Measurements from ENCODE around the gene SPOP. TPM values are rescaled to one million over a fixed set of nuclear protein-coding genes. Genes with fewer than 3 reads are reported as not detected.

The SPOP gene
- total RNA-seq, 4 donors from 2014 or later: 44.3 to 147 (median 99.0) TPM

- no peaks in the 10 kb centered on the region for H3K9me3 ChIP-seq
- DNase-seq: no peak
- intact Hi-C loops (cut with DNase I; ENCODE audit: low total_unique reads): no loop called here
- no peaks in the 10 kb centered on the region for H3K36me3 ChIP-seq
- peak overlapping the region; percentile 66 to 68 for H3K27ac ChIP-seq
- no peaks in the 10 kb centered on the region for H3K27me3 ChIP-seq
- H3K4me1 ChIP-seq: peaks cover 0 to 18% of the 10 kb centered on the region in 2 donors
- H3K4me3 ChIP-seq: no peak overlapping the region
- TF ChIP-seq POLR2A (IDR thresholded peaks at IDR 0.05) (no peak), CTCF (IDR thresholded peaks at IDR 0.05) (no peak)
These were observed 59.8 kb downstream of the SPOP start for GRCh38 chr17:49618028-49618611.

- peaks cover 0 to 19% of the 10 kb centered on the region in 2 donors for H3K4me1 ChIP-seq
- peak; percentile 71 to 80 for DNase-seq
- H3K27me3 ChIP-seq: no peaks in the 10 kb centered on the region
- intact Hi-C loops (cut with DNase I; ENCODE audit: low total_unique reads): no loop called here
- H3K27ac ChIP-seq: peak overlapping the region; percentile 66 to 68
- H3K9me3 ChIP-seq: no peaks in the 10 kb centered on the region
- no peak for TF ChIP-seq CTCF (IDR thresholded peaks at IDR 0.05)
- no peak for TF ChIP-seq POLR2A (IDR thresholded peaks at IDR 0.05)
- no peak overlapping the region for H3K4me3 ChIP-seq
- no peaks in the 10 kb centered on the region for H3K36me3 ChIP-seq
These were observed 61.2 kb downstream of the SPOP start for GRCh38 chr17:49616601-49617131.

GRCh38 chr17:49616086-49616485 is 61.8 kb downstream of the SPOP start:
- Histone ChIP-seq H3K4me1 (peaks cover 0 to 22% of the 10 kb centered on the region in 2 donors), H3K9me3 (no peaks in the 10 kb centered on the region), H3K27me3 (no peaks in the 10 kb centered on the region), H3K36me3 (no peaks in the 10 kb centered on the region), H3K4me3 (no peak overlapping the region), H3K27ac (peak overlapping the region; percentile 66 to 68)
- no peak for DNase-seq
- TF ChIP-seq CTCF (IDR thresholded peaks at IDR 0.05) (peak in 2 of 4 experiments; percentile 19 to 26), POLR2A (IDR thresholded peaks at IDR 0.05) (no peak)
- intact Hi-C loops (cut with DNase I; ENCODE audit: low total_unique reads): no loop called here

- peaks cover 0 to 33% of the 10 kb centered on the region in 2 donors for H3K4me1 ChIP-seq
- H3K9me3 ChIP-seq: no peaks in the 10 kb centered on the region
- H3K27ac ChIP-seq: peak overlapping the region; percentile 67 to 83
- no peak overlapping the region for H3K4me3 ChIP-seq
- no peak for TF ChIP-seq CTCF (IDR thresholded peaks at IDR 0.05)
- TF ChIP-seq POLR2A (IDR thresholded peaks at IDR 0.05): no peak
- intact Hi-C loops (cut with DNase I; ENCODE audit: low total_unique reads): no loop called here
- DNase-seq: no peak
- H3K27me3 ChIP-seq: no peaks in the 10 kb centered on the region
- no peaks in the 10 kb centered on the region for H3K36me3 ChIP-seq
These were observed 64.6 kb downstream of the SPOP start for GRCh38 chr17:49613182-49613800.

GRCh38 chr17:49612726-49613125 is 65.2 kb downstream of the SPOP start:
- no peaks in the 10 kb centered on the region for H3K9me3 ChIP-seq
- H3K4me3 ChIP-seq: no peak overlapping the region
- H3K4me1 ChIP-seq: peaks cover 0 to 33% of the 10 kb centered on the region in 2 donors
- no peaks in the 10 kb centered on the region for H3K36me3 ChIP-seq
- H3K27ac ChIP-seq: peak overlapping the region; percentile 67 to 83
- no peaks in the 10 kb centered on the region for H3K27me3 ChIP-seq
- intact Hi-C loops (cut with DNase I; ENCODE audit: low total_unique reads): no loop called here
- no peak for TF ChIP-seq POLR2A (IDR thresholded peaks at IDR 0.05)
- no peak for TF ChIP-seq CTCF (IDR thresholded peaks at IDR 0.05)
- no peak for DNase-seq
